WTC11 (cell line): ENCODE measurements around the gene TRIB2. TPM values are rescaled to one million over a fixed set of nuclear protein-coding genes. Genes with fewer than 3 reads are reported as not detected.
A peak's percentile ranks its signal among the peaks of the same experiment; 100 is the strongest.

ENCODE experiments used
- ATAC-seq: fragments of 200-7000 bp; cut with Tn5 transposase; 2 replicates; pipeline ENCODE4 v1.10.0; 2021; ENCODE audit warnings: mild to moderate bottlenecking, moderate library complexity
- CTCF ChIA-PET: fragments of 300-600 bp; sonication (Branson Sonifier 250); formaldehyde crosslinking; loops from one replicate; lab custom pipeline; 2021; ENCODE audit warnings: antibody characterized with exemption; lab: Charles Lee
- POLR2A ChIA-PET: fragments of 350-600 bp; sonication (Branson Sonifier 250); formaldehyde crosslinking; loops from one replicate; lab custom pipeline; 2021; ENCODE audit warnings: antibody characterized with exemption; lab: Charles Lee
- DNase-seq: peaks from one replicate; pipeline ENCODE4 v3.0.0; 2021; ENCODE audit warnings: low spot score
- H3K27ac Mint-ChIP-seq: 2 replicates; pipeline ENCODE4 v1.8.0; 2021; ENCODE audit warnings: mixed read lengths
- H3K27me3 Mint-ChIP-seq: 2 replicates; pipeline ENCODE4 v1.8.0; 2021; ENCODE audit warnings: low read depth, mild to moderate bottlenecking, moderate library complexity, mixed read lengths
- H3K36me3 Mint-ChIP-seq: 2 replicates; pipeline ENCODE4 v1.8.0; 2021; ENCODE audit warnings: mixed read lengths
- H3K4me1 Mint-ChIP-seq: 2 replicates; pipeline ENCODE4 v1.8.0; 2022; ENCODE audit warnings: mixed read lengths
- H3K4me3 Mint-ChIP-seq: 2 replicates; pipeline ENCODE4 v1.8.0; 2021; ENCODE audit warnings: mild to moderate bottlenecking, moderate library complexity, mixed read lengths
- H3K9me3 Mint-ChIP-seq: 2 replicates; pipeline ENCODE4 v1.8.0; 2021; ENCODE audit warnings: mixed read lengths
- FOXP1 ChIP-seq: sonication (generic); formaldehyde crosslinking; IDR thresholded peaks from 2 replicates; pipeline ENCODE4 v1.8.0; 2022; ENCODE audit warnings: missing genetic modification reagents, mild to moderate bottlenecking, moderate library complexity, borderline replicate concordance
- IRF2 ChIP-seq: sonication (generic); formaldehyde crosslinking; IDR thresholded peaks from 2 replicates; pipeline ENCODE4 v1.8.0; 2022; ENCODE audit warnings: low read depth, missing genetic modification reagents, borderline replicate concordance
- KAT7 ChIP-seq: sonication (generic); formaldehyde crosslinking; IDR thresholded peaks from 2 replicates; pipeline ENCODE4 v1.8.1; 2023; ENCODE audit warnings: missing genetic modification reagents, mild to moderate bottlenecking, borderline replicate concordance
- MYBL2 ChIP-seq: sonication (generic); formaldehyde crosslinking; IDR thresholded peaks from 2 replicates; pipeline ENCODE4 v1.8.1; 2023; ENCODE audit warnings: mild to moderate bottlenecking, moderate library complexity, missing genetic modification reagents
- NFE2L1 ChIP-seq: sonication (generic); formaldehyde crosslinking; IDR thresholded peaks from 2 replicates; pipeline ENCODE4 v1.8.1; 2023; ENCODE audit warnings: missing genetic modification reagents
- TEAD1 ChIP-seq: sonication (generic); formaldehyde crosslinking; IDR thresholded peaks from 2 replicates; pipeline ENCODE4 v1.8.0; 2022; ENCODE audit warnings: mild to moderate bottlenecking, missing genetic modification reagents
- ZNF317 ChIP-seq: sonication (generic); formaldehyde crosslinking; IDR thresholded peaks from 2 replicates; pipeline ENCODE4 v1.8.1; 2023; ENCODE audit warnings: low read depth, mild to moderate bottlenecking, moderate library complexity, missing genetic modification reagents, borderline replicate concordance
- ZNF671 ChIP-seq: fragments of 250-450 bp; sonication (Bioruptor Pico); IDR thresholded peaks from 2 replicates; pipeline ENCODE4 v1.8.0; 2021; ENCODE audit warnings: mild to moderate bottlenecking
- total RNA-seq: library from RNA; stranded (reverse); gene quantifications from 3 replicates; pipeline ENCODE4 v1.2.3, GENCODE V29; 2021
- TF ChIP-seq, protein P1 (sequence below): sonication (generic); formaldehyde crosslinking; IDR thresholded peaks from 2 replicates; pipeline ENCODE4 v1.8.1; 2023; ENCODE audit warnings: mild to moderate bottlenecking, missing genetic modification reagents, moderate library complexity
- TF ChIP-seq, protein P2 (sequence below): fragments of 200-600 bp; IDR thresholded peaks from 2 replicates; pipeline ENCODE4 v1.8.0; 2022; ENCODE audit warnings: antibody characterized with exemption
- TF ChIP-seq, protein P3 (sequence below): fragments of 250-450 bp; sonication (Bioruptor Pico); IDR thresholded peaks from 2 replicates; pipeline ENCODE4 v2.1.2; 2022; ENCODE audit warnings: mild to moderate bottlenecking, moderate library complexity
- TF ChIP-seq, protein P4 (sequence below): fragments of 250-450 bp; sonication (Bioruptor Pico); IDR thresholded peaks from 2 replicates; pipeline ENCODE4 v1.9.0; 2021; ENCODE audit warnings: mild to moderate bottlenecking, borderline replicate concordance
- TF ChIP-seq, protein P5 (sequence below): sonication (generic); formaldehyde crosslinking; IDR thresholded peaks from 2 replicates; pipeline ENCODE4 v1.8.0; 2022; ENCODE audit warnings: missing genetic modification reagents

Gene TRIB2
- total RNA-seq, 1 experiment from 2014 or later, result 89.3 TPM

DNA sequence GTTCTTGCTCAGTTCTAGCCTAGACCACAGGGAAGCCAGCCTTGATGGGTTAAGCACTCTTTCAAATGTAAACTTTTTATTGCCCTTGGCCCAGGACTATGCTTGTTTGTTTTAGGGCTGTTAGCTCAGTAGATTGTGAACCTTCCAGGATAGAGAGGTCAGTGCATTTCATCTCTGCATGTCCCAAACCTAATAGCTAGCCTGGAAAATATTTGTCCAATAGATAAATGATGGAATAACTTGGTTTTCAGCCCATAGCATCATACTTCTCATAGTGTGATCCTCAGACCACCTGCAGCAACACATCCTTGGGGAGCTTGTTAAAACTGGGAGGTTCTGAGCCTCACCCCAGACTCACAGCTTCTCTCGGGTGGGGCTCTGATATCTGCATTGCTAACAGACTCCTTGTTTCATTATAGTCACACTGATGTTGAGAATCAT lies 59.8 kb downstream of the TRIB2 start (continued):
- TF ChIP-seq, protein P1, sequence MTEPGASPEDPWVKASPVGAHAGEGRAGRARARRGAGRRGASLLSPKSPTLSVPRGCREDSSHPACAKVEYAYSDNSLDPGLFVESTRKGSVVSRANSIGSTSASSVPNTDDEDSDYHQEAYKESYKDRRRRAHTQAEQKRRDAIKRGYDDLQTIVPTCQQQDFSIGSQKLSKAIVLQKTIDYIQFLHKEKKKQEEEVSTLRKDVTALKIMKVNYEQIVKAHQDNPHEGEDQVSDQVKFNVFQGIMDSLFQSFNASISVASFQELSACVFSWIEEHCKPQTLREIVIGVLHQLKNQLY (CRISPR knock-in tag), result no peak
- no peak for TF ChIP-seq NFE2L1
- no peak for TF ChIP-seq IRF2
- no peak for TF ChIP-seq ZNF671 (CRISPR knock-in tag)
- no peak for TF ChIP-seq ZNF317
- TF ChIP-seq TEAD1 (CRISPR knock-in tag), result no peak

DNA sequence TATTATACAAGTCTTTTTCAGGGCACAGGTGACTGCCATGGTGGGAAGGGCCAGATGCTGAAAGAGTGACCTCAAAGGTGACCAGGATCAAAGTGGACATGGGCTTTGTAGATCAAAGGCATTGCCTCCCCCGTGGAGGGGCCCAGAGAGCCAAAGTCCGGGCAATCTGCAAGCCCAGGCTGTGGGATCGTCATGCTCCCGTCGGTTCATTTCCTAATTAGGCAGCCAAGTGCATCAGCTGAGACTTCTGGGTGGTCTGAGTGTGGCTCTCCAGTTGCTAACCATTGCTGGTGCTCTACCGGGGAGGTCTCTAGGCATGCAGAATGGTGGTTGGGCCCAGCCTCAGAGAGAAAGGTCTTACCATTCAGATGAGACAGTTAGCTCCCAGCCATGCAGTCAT lies 61.6 kb downstream of the TRIB2 start:
- ChIA-PET CTCF (interaction anchor here (0.5 kb wide), 1 partner anchor 993 kb away, joined by 3 read pairs; no protein-coding TSS in a partner anchor), POLR2A (no interaction called here)
- H3K27ac Mint-ChIP-seq, result no peak overlapping the region
- peaks cover 11% of the 10 kb centered on the region for H3K9me3 Mint-ChIP-seq
- H3K36me3 Mint-ChIP-seq, result peaks cover 7% of the 10 kb centered on the region
- ATAC-seq, result peak; percentile 85
- H3K27me3 Mint-ChIP-seq, result peaks cover 74% of the 10 kb centered on the region
- DNase-seq, result peak; percentile 38
- no peak overlapping the region for H3K4me3 Mint-ChIP-seq
- H3K4me1 Mint-ChIP-seq, result peaks cover 22% of the 10 kb centered on the region
- TF ChIP-seq MYBL2 (CRISPR knock-in tag) (no peak), FOXP1 (CRISPR knock-in tag) (no peak), NFE2L1 (no peak), KAT7 (CRISPR knock-in tag) (no peak)
- TF ChIP-seq, protein P2, sequence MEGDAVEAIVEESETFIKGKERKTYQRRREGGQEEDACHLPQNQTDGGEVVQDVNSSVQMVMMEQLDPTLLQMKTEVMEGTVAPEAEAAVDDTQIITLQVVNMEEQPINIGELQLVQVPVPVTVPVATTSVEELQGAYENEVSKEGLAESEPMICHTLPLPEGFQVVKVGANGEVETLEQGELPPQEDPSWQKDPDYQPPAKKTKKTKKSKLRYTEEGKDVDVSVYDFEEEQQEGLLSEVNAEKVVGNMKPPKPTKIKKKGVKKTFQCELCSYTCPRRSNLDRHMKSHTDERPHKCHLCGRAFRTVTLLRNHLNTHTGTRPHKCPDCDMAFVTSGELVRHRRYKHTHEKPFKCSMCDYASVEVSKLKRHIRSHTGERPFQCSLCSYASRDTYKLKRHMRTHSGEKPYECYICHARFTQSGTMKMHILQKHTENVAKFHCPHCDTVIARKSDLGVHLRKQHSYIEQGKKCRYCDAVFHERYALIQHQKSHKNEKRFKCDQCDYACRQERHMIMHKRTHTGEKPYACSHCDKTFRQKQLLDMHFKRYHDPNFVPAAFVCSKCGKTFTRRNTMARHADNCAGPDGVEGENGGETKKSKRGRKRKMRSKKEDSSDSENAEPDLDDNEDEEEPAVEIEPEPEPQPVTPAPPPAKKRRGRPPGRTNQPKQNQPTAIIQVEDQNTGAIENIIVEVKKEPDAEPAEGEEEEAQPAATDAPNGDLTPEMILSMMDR, result no peak
- TF ChIP-seq, protein P3, sequence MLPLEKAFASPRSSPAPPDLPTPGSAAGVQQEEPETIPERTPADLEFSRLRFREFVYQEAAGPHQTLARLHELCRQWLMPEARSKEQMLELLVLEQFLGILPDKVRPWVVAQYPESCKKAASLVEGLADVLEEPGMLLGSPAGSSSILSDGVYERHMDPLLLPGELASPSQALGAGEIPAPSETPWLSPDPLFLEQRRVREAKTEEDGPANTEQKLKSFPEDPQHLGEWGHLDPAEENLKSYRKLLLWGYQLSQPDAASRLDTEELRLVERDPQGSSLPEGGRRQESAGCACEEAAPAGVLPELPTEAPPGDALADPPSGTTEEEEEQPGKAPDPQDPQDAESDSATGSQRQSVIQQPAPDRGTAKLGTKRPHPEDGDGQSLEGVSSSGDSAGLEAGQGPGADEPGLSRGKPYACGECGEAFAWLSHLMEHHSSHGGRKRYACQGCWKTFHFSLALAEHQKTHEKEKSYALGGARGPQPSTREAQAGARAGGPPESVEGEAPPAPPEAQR (CRISPR knock-in tag), result no peak
- TF ChIP-seq, protein P4, sequence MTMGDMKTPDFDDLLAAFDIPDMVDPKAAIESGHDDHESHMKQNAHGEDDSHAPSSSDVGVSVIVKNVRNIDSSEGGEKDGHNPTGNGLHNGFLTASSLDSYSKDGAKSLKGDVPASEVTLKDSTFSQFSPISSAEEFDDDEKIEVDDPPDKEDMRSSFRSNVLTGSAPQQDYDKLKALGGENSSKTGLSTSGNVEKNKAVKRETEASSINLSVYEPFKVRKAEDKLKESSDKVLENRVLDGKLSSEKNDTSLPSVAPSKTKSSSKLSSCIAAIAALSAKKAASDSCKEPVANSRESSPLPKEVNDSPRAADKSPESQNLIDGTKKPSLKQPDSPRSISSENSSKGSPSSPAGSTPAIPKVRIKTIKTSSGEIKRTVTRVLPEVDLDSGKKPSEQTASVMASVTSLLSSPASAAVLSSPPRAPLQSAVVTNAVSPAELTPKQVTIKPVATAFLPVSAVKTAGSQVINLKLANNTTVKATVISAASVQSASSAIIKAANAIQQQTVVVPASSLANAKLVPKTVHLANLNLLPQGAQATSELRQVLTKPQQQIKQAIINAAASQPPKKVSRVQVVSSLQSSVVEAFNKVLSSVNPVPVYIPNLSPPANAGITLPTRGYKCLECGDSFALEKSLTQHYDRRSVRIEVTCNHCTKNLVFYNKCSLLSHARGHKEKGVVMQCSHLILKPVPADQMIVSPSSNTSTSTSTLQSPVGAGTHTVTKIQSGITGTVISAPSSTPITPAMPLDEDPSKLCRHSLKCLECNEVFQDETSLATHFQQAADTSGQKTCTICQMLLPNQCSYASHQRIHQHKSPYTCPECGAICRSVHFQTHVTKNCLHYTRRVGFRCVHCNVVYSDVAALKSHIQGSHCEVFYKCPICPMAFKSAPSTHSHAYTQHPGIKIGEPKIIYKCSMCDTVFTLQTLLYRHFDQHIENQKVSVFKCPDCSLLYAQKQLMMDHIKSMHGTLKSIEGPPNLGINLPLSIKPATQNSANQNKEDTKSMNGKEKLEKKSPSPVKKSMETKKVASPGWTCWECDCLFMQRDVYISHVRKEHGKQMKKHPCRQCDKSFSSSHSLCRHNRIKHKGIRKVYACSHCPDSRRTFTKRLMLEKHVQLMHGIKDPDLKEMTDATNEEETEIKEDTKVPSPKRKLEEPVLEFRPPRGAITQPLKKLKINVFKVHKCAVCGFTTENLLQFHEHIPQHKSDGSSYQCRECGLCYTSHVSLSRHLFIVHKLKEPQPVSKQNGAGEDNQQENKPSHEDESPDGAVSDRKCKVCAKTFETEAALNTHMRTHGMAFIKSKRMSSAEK (CRISPR knock-in tag), result no peak
- TF ChIP-seq, protein P5, sequence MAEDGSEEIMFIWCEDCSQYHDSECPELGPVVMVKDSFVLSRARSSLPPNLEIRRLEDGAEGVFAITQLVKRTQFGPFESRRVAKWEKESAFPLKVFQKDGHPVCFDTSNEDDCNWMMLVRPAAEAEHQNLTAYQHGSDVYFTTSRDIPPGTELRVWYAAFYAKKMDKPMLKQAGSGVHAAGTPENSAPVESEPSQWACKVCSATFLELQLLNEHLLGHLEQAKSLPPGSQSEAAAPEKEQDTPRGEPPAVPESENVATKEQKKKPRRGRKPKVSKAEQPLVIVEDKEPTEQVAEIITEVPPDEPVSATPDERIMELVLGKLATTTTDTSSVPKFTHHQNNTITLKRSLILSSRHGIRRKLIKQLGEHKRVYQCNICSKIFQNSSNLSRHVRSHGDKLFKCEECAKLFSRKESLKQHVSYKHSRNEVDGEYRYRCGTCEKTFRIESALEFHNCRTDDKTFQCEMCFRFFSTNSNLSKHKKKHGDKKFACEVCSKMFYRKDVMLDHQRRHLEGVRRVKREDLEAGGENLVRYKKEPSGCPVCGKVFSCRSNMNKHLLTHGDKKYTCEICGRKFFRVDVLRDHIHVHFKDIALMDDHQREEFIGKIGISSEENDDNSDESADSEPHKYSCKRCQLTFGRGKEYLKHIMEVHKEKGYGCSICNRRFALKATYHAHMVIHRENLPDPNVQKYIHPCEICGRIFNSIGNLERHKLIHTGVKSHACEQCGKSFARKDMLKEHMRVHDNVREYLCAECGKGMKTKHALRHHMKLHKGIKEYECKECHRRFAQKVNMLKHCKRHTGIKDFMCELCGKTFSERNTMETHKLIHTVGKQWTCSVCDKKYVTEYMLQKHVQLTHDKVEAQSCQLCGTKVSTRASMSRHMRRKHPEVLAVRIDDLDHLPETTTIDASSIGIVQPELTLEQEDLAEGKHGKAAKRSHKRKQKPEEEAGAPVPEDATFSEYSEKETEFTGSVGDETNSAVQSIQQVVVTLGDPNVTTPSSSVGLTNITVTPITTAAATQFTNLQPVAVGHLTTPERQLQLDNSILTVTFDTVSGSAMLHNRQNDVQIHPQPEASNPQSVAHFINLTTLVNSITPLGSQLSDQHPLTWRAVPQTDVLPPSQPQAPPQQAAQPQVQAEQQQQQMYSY (CRISPR knock-in tag), result peak; percentile 14; the same call in 1 of the 2 replicates
